Erythroblast (primary cell): ENCODE measurements around the gene PARK7.

Experiments used
- GATA1 ChIP-seq: IDR thresholded peaks from 2 replicates; pipeline ENCODE4 v1.6.1; 2011; ENCODE audit warnings: low read depth, mild to moderate bottlenecking, control low read depth, low read length, moderate library complexity
- POLR2A ChIP-seq: IDR thresholded peaks from 2 replicates; pipeline ENCODE4 v1.6.1; 2011; ENCODE audit warnings: mild to moderate bottlenecking, low read length

DNA sequence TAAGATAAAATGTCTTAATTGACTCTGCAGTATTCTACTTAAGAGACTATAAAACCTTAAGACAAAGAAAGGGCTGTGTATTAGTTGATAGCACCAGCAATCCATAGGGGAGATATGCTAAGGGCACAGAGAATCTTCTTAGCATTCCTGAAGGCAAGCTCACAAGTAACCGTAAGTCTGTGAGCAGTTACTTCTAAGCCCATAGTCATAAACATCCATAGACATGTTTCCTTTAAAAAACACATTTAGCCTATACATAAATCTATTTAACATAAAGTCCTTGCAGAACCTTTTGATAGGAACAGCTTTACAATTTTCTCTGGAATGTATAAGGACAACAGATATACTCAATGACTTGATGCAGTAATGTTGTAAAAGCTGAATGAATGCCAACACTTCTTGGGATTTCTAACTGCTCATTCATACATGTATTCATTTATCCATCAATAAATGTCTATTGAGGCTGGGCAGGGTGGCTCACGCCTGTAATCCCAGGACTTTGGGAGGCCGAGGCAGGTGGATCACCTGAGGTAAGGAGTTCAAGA is 70.9 kb downstream of the PARK7 start:
- TF ChIP-seq POLR2A = no peak
- no peak for TF ChIP-seq GATA1
